22Rv1 (cell line): ENCODE results near the gene ESYT1.

Experiments
- CTCF ChIP-seq: fragments of 450-650 bp; IDR thresholded peaks from 2 replicates; pipeline ENCODE4 v1.5.1; 2017; ENCODE audit warnings: mild to moderate bottlenecking
- ZFX ChIP-seq: fragments of 450-650 bp; IDR thresholded peaks from 2 replicates; pipeline ENCODE4 v1.6.1; 2017; ENCODE audit warnings: antibody characterized with exemption, borderline replicate concordance

- TF ChIP-seq CTCF = no peak
- no peak for TF ChIP-seq ZFX
These were observed 24.9 kb downstream of the ESYT1 start for GRCh38 chr12:56152756-56153677.
